ENCODE data around the gene NOC2L. TPM values are rescaled to one million over a fixed set of nuclear protein-coding genes. Genes with fewer than 3 reads are reported as not detected.
A peak's percentile ranks its signal among the peaks of the same experiment; 100 is the strongest.

The NOC2L gene
- total RNA-seq, 1 donor from 2014 or later = 42.5 TPM

DNA sequence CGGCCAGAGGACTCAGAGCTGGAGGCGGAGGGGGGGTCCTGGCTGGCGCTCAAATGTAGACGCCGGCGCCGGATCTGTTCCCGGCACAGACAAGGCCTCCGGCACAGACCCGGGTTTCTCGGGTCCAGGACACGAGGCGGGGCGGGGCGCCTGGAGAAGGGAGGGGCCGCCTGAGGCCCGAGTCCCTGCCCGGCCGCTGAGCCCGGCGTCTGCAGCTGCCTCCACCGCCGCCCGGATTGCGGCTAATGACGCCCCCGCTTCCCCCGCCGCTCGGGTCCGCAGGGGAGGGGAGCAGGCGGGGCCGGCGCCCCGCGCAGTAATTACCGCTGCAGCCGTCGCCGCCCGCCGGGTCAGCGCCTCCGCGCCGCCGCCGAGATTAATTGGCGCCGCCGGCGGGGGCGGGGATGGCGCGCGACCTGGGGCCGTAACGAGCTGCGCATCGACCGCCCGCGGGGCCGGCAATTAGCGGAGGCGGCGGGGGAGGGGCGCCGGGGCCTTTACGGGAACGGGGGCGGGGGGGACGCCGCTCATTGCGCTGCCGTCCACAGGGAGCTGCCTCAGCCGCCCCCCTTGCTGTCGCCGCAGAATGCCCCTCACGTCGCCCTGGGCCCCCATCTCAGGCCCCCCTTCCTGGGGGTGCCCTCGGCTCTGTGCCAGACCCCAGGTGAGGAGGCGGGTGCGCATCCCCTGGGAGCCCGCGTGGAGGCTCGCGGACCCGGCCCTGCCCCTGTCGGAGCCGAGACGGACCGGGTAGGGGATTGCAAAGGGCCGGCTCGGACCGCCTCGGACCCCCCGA lies 17.3 kb downstream of the NOC2L start:
- Histone ChIP-seq H3K27me3 (peaks cover 6% of the 10 kb centered on the region), H3K9me3 (no peaks in the 10 kb centered on the region), H3K4me1 (peaks cover 41% of the 10 kb centered on the region), H3K36me3 (peaks cover 0 to 5% of the 10 kb centered on the region in 2 donors), H3K4me3 (peak overlapping the region; percentile 38 to 59), H3K27ac (peak overlapping the region; percentile 72)
- DNase-seq (ENCODE audit: extremely low spot score in 2 of 2) = no peak
- TF ChIP-seq POLR2A (IDR thresholded peaks at IDR 0.05) = no peak
- peak in 1 of 2 donors; percentile 35 for TF ChIP-seq POLR2AphosphoS5 (IDR thresholded peaks at IDR 0.05; ENCODE audit: insufficient read depth in 1 of 2, low read depth in 1 of 2)
- intact Hi-C loops (cut with DNase I) = no loop called here

DNA sequence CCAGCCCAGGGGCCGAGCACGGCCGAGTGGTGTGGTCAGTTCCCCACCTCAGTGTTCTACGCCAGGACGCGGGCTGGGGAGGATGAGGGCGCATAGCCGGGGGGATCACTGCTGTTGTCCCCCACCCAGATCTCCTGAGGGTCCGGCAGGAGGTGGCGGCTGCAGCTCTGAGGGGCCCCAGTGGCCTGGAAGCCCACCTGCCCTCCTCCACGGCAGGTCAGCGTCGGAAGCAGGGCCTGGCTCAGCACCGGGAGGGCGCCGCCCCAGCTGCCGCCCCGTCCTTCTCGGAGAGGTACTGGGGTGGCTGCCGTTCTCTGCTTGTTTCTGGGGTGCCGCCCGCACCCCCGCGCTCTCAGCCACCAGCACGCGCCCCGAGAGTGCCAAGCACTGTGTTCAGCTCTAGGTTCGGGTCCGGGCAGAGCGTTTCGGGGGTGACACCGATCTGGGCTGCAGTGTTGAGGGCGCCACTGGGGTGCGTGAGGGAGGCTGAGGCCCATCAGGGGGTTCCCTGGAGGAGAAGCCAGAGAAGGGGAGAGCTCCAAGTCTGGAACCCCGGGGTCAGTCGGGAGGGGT lies 18.0 kb downstream of the NOC2L start:
- Histone ChIP-seq H3K4me1 (peaks cover 43% of the 10 kb centered on the region), H3K4me3 (peak overlapping the region; percentile 38 to 59), H3K27me3 (peaks cover 6% of the 10 kb centered on the region), H3K36me3 (no peaks in the 10 kb centered on the region), H3K27ac (peak overlapping the region; percentile 72), H3K9me3 (no peaks in the 10 kb centered on the region)
- intact Hi-C loops (cut with DNase I) = no loop called here
- TF ChIP-seq, protein P1, sequence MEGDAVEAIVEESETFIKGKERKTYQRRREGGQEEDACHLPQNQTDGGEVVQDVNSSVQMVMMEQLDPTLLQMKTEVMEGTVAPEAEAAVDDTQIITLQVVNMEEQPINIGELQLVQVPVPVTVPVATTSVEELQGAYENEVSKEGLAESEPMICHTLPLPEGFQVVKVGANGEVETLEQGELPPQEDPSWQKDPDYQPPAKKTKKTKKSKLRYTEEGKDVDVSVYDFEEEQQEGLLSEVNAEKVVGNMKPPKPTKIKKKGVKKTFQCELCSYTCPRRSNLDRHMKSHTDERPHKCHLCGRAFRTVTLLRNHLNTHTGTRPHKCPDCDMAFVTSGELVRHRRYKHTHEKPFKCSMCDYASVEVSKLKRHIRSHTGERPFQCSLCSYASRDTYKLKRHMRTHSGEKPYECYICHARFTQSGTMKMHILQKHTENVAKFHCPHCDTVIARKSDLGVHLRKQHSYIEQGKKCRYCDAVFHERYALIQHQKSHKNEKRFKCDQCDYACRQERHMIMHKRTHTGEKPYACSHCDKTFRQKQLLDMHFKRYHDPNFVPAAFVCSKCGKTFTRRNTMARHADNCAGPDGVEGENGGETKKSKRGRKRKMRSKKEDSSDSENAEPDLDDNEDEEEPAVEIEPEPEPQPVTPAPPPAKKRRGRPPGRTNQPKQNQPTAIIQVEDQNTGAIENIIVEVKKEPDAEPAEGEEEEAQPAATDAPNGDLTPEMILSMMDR (IDR thresholded peaks at IDR 0.05) = no peak
- no peak for TF ChIP-seq POLR2AphosphoS5 (IDR thresholded peaks at IDR 0.05; ENCODE audit: insufficient read depth in 1 of 2, low read depth in 1 of 2)
- TF ChIP-seq POLR2A (IDR thresholded peaks at IDR 0.05) = no peak
- DNase-seq (ENCODE audit: extremely low spot score in 2 of 2) = no peak

DNA sequence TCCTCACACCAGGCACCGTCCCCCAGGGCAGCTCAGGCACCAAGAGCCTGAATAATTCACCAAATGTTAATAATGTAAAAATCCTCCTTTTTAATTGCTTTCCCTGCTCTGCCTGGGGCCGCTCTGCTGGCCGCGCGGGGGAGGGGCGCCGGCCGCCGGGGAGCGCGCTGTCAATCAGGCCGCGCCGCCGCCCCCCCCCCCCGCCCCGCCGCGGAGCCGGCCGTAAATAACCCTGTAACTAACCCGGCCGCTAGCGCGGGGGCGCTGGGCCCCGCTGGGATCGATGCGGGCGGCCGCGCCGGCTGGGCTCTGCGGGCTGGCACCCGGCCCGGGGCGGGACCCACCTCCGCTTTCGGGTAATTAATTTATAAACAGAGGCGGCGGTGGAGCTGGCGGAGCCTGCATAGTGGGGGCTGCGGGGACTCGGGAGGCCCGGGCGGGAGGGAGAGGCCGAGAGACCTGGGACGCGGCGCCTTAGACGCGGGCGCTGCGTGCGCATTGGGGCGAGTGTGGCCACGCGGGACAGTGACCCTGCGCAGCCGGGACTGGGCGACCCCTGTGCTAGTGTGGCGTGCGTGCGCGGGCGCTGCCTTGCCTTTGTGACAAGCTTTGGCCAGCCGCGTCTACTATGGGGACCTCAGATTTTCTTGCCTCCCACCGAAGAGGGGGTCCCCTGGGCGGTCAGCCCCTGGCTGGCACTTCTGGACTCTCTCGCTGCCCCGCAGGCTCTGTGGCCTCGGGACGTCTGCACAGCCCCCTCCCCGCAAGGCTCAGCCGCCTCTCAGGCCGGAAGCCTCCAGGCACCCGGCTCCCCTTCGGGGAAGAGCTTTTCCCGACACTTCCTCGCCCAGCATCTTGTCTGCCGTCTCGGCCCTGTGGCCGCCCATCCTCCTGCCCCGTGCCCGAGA lies 18.7 kb downstream of the NOC2L start:
- Histone ChIP-seq H3K36me3 (no peaks in the 10 kb centered on the region), H3K4me1 (peaks cover 50% of the 10 kb centered on the region), H3K9me3 (no peaks in the 10 kb centered on the region), H3K4me3 (peak overlapping the region; percentile 38 to 59), H3K27me3 (peaks cover 6% of the 10 kb centered on the region), H3K27ac (peak overlapping the region; percentile 72)
- intact Hi-C loops (cut with DNase I) = no loop called here
- DNase-seq (ENCODE audit: extremely low spot score in 2 of 2) = no peak
- TF ChIP-seq POLR2A (IDR thresholded peaks at IDR 0.05) (no peak), POLR2AphosphoS5 (IDR thresholded peaks at IDR 0.05; ENCODE audit: insufficient read depth in 1 of 2, low read depth in 1 of 2) (peak in 1 of 2 donors; percentile 27)
- TF ChIP-seq, protein P1 (IDR thresholded peaks at IDR 0.05) = peak in 1 of 3 experiments; percentile 6

DNA sequence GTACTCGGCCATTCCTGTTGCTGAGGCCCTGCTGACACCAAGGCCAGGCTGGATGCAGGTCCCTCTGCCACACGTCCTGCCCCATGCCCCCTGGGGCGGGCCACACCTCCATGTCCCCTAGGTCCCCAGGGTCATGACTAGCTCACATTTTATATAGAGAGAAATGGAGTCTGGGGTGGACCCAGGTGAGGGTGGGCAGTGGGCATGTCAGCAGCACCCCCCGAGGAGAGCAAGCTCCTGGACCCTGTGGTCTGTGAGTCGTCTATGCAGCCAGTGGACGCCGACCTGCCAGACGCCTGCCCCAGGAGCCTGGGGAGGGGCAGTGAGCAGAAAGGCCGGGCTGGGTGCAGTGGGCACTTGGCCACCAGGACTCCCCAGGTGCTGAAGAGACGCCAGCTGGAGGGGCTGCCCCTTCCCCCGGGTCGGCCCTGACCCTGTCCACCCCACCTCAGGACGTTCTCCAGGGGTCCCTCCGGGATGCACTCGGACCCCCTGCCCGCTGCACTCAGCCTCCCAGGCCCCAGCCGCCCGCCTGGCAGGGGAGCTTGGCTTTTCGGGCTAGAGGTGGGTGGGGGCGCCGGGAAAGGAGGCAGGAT lies 19.4 kb downstream of the NOC2L start:
- H3K27ac ChIP-seq = no peak overlapping the region
- no peaks in the 10 kb centered on the region for H3K36me3 ChIP-seq
- H3K9me3 ChIP-seq = no peaks in the 10 kb centered on the region
- TF ChIP-seq, protein P1 (IDR thresholded peaks at IDR 0.05) = no peak
- no peak for TF ChIP-seq POLR2A (IDR thresholded peaks at IDR 0.05)
- no peak for TF ChIP-seq POLR2AphosphoS5 (IDR thresholded peaks at IDR 0.05; ENCODE audit: insufficient read depth in 1 of 2, low read depth in 1 of 2)
- intact Hi-C loops (cut with DNase I) = no loop called here
- H3K27me3 ChIP-seq = peaks cover 6% of the 10 kb centered on the region
- DNase-seq (ENCODE audit: extremely low spot score in 2 of 2) = no peak
- H3K4me3 ChIP-seq = peak overlapping the region; percentile 38 to 59
- H3K4me1 ChIP-seq = peaks cover 53% of the 10 kb centered on the region

Data from vagina (tissue), 2 donors.